Fibroblast of lung (primary cell): ENCODE measurements around the gene BLVRB. TPM values are rescaled to one million over a fixed set of nuclear protein-coding genes. Genes with fewer than 3 reads are reported as not detected.

Experiments
- DNase-seq, 2 donors: peaks; one replicate each; pipeline versions ENCODE4 v3.0.0 to v3.0.0-alpha.2; 2010; ENCODE audit warnings: low read depth in 2 of 2
- H2AFZ ChIP-seq: 2 replicates; pipeline ENCODE4 v1.5.1; 2012; ENCODE audit warnings: low read length, control low read depth, inconsistent platforms
- H3K27ac ChIP-seq: 2 replicates; pipeline ENCODE4 v1.5.1; 2011; ENCODE audit warnings: low read length, control low read depth; ENCODE audit not compliant: insufficient read depth
- H3K27me3 ChIP-seq: 2 replicates; pipeline ENCODE4 v1.5.1; 2011; ENCODE audit warnings: mild to moderate bottlenecking, low read length; ENCODE audit not compliant: control insufficient read depth, insufficient read depth
- H3K36me3 ChIP-seq: 2 replicates; pipeline ENCODE4 v1.5.1; 2011; ENCODE audit warnings: low read length; ENCODE audit not compliant: control insufficient read depth, insufficient read depth
- H3K4me1 ChIP-seq: 2 replicates; pipeline ENCODE4 v1.5.1; 2011; ENCODE audit warnings: low read length; ENCODE audit not compliant: control insufficient read depth, insufficient read depth; ENCODE audit errors: extremely low read depth
- H3K4me2 ChIP-seq: 2 replicates; pipeline ENCODE4 v1.5.1; 2011; ENCODE audit warnings: low read length, control low read depth; ENCODE audit not compliant: insufficient read depth; ENCODE audit errors: extremely low read depth
- H3K4me3 ChIP-seq, 4 experiments: fragments of 200-600 bp in 1 of 4; sonication (generic) in 1 of 4; replicated peaks in 1 of 4; 2 replicates each; pipeline ENCODE4 v1.5.1; 2011 to 2016; ENCODE audit warnings: low read length in 4 of 4, low read depth in 3 of 4, mild to moderate bottlenecking in 3 of 4, control low read depth in 2 of 4, inconsistent platforms in 1 of 4, mixed read lengths in 1 of 4; ENCODE audit not compliant: insufficient read depth in 1 of 4; ENCODE audit errors: control extremely low read depth in 1 of 4
- H3K79me2 ChIP-seq: 2 replicates; pipeline ENCODE4 v1.5.1; 2012; ENCODE audit warnings: mild to moderate bottlenecking, low read length, inconsistent platforms; ENCODE audit not compliant: control insufficient read depth, insufficient read depth
- H3K9ac ChIP-seq: 2 replicates; pipeline ENCODE4 v1.5.1; 2011; ENCODE audit warnings: mild to moderate bottlenecking, low read length, control low read depth; ENCODE audit not compliant: insufficient read depth
- H3K9me3 ChIP-seq: 2 replicates; pipeline ENCODE4 v1.5.1; 2012; ENCODE audit warnings: low read depth, low read length; ENCODE audit not compliant: control insufficient read depth, insufficient read depth
- H4K20me1 ChIP-seq: 2 replicates; pipeline ENCODE4 v1.5.1; 2011; ENCODE audit warnings: low read length; ENCODE audit not compliant: control insufficient read depth, insufficient read depth; ENCODE audit errors: extremely low read depth
- EZH2 ChIP-seq: IDR thresholded peaks from 2 replicates; pipeline ENCODE4 v1.5.1; 2012; ENCODE audit warnings: low read length, control low read depth, mild to moderate bottlenecking; ENCODE audit errors: missing control alignments
- polyA plus RNA-seq, 2 donors: library from polyadenylated mRNA; depleted of rRNA in 1 of 2; stranded (reverse) in 1 of 2; unstranded in 1 of 2; fragments of >200 nt; gene quantifications; 2 replicates each; pipeline ENCODE4 v1.2.1, GENCODE V29; 2011 to 2012; ENCODE audit warnings: missing spikeins in 1 of 2
- total RNA-seq: library from RNA; depleted of rRNA; stranded (reverse); fragments of >200 nt; gene quantifications from 2 replicates; pipeline ENCODE4 v1.2.1, GENCODE V29; 2014
- TF ChIP-seq, protein P1 (sequence below), 2 donors: IDR thresholded peaks in 1 of 2; conservative IDR thresholded peaks in 1 of 2; 1 replicate in 1 of 2; 2 replicates in 1 of 2; pipeline ENCODE4 v1.5.1; 2011 to 2012; ENCODE audit warnings: low read length in 2 of 2, control low read depth in 1 of 2, inconsistent platforms in 1 of 2, low read depth in 1 of 2, mild to moderate bottlenecking in 1 of 2

BLVRB gene
- total and polyA plus RNA-seq, 2 donors (not counting 1 experiment from before 2014, with no cell fraction given), result 40.0 to 105 TPM

DNA sequence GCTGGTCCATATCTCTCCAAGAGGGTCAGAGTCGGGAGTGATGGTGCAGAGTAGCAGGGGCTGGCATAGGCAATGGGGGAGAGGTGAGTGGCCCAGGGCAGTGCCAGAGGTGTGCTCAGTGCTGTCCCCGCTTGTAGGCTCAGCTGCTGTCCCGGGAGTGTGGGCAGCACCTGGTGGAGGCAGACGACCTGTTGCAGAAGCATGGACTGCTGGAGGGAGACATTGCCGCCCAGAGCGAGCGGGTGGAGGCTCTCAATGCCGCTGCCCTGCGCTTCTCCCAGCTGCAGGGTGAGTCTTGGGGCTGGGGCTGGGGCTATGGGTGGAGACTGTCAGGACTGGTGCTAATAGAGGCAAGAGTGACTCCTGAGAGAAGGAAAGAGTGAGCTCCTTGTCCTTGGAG lies 40.6 kb upstream of the BLVRB start:
- Histone ChIP-seq H3K9me3 (no peaks in the 10 kb centered on the region), H3K9ac (no peak overlapping the region), H3K36me3 (no peaks in the 10 kb centered on the region), H3K4me3 (no peak overlapping the region), H3K4me1 (no peaks in the 10 kb centered on the region), H3K27ac (no peak overlapping the region), H3K27me3 (peaks cover 3% of the 10 kb centered on the region), H3K79me2 (no peaks in the 10 kb centered on the region), H3K4me2 (no peak overlapping the region), H4K20me1 (no peaks in the 10 kb centered on the region), H2AFZ (no peak overlapping the region)
- no peak for DNase-seq
- TF ChIP-seq, protein P1, sequence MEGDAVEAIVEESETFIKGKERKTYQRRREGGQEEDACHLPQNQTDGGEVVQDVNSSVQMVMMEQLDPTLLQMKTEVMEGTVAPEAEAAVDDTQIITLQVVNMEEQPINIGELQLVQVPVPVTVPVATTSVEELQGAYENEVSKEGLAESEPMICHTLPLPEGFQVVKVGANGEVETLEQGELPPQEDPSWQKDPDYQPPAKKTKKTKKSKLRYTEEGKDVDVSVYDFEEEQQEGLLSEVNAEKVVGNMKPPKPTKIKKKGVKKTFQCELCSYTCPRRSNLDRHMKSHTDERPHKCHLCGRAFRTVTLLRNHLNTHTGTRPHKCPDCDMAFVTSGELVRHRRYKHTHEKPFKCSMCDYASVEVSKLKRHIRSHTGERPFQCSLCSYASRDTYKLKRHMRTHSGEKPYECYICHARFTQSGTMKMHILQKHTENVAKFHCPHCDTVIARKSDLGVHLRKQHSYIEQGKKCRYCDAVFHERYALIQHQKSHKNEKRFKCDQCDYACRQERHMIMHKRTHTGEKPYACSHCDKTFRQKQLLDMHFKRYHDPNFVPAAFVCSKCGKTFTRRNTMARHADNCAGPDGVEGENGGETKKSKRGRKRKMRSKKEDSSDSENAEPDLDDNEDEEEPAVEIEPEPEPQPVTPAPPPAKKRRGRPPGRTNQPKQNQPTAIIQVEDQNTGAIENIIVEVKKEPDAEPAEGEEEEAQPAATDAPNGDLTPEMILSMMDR (conservative IDR thresholded peaks at IDR 0.05 in 1 of 2, IDR thresholded peaks at IDR 0.05 in 1 of 2; ENCODE audit: low read depth in 1 of 2, low read length in 2 of 2), result no peak
- TF ChIP-seq EZH2, result no peak

DNA sequence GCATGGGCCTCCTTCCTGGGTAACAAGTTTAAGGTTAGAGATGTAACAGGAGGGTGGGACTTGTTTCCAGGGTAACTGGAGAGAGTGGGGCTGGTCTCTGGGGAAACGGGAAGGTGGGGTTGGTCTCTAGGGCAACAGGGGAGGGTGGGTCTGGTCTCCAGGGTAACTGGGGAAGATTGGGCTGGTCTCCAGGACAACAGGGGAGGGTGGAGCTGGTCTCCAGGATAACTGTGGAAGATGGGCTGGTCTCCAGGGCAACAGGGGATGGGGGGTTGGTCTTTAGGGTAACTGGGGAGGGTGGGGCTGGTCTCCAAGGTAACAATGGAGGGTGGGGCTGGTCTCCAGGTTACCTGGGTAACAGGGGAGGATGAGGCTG lies 37.8 kb upstream of the BLVRB start:
- Histone ChIP-seq H2AFZ (no peak overlapping the region), H3K27ac (no peak overlapping the region), H3K4me1 (no peaks in the 10 kb centered on the region), H3K4me2 (no peak overlapping the region), H3K36me3 (no peaks in the 10 kb centered on the region), H4K20me1 (no peaks in the 10 kb centered on the region), H3K9ac (no peak overlapping the region), H3K79me2 (no peaks in the 10 kb centered on the region), H3K9me3 (no peaks in the 10 kb centered on the region), H3K27me3 (peaks cover 3% of the 10 kb centered on the region), H3K4me3 (no peak overlapping the region)
- DNase-seq, result no peak
- no peak for TF ChIP-seq EZH2
- TF ChIP-seq, protein P1 (conservative IDR thresholded peaks at IDR 0.05 in 1 of 2, IDR thresholded peaks at IDR 0.05 in 1 of 2; ENCODE audit: low read depth in 1 of 2, low read length in 2 of 2), result no peak

DNA sequence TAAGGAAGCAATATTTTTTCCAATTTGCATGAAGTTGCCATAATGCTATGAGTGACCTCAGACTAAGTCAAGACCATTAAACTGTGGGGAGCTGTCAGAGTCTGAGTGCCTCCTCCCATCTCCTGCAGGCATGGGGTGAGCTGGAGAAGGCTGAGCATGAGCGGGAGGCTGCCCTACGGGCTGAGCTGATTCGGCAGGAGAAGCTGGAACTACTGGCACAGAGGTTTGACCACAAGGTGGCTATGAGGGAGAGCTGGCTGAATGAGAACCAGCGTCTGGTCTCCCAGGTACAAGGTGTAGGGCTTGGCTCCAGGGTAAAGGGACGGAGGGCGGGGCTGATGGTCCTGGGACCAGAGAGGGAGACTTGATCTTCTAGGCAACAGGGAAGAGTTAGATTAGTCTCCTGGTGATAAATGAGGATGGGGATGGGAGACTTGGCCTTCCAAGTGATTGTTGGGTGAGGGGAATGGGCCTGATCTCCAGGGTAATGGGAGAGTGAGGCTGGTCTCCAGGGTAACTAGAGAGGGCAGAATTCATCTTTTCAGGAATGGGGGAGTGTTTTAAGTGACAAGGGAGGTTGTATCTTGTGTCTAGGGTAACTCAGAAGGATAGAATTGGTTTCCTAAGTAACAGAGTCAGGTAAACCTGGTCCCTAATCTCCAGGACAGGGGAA lies 37.2 kb upstream of the BLVRB start:
- Histone ChIP-seq H3K4me1 (no peaks in the 10 kb centered on the region), H3K9me3 (no peaks in the 10 kb centered on the region), H3K36me3 (no peaks in the 10 kb centered on the region), H3K4me2 (no peak overlapping the region), H4K20me1 (no peaks in the 10 kb centered on the region), H3K79me2 (no peaks in the 10 kb centered on the region), H3K27ac (no peak overlapping the region), H3K9ac (no peak overlapping the region), H2AFZ (no peak overlapping the region), H3K4me3 (no peak overlapping the region), H3K27me3 (peaks cover 3% of the 10 kb centered on the region)
- DNase-seq, result no peak
- TF ChIP-seq EZH2, result no peak
- TF ChIP-seq, protein P1 (conservative IDR thresholded peaks at IDR 0.05 in 1 of 2, IDR thresholded peaks at IDR 0.05 in 1 of 2; ENCODE audit: low read depth in 1 of 2, low read length in 2 of 2), result no peak
